ENCODE data around the gene ATOH8. TPM values are rescaled to one million over a fixed set of nuclear protein-coding genes. Genes with fewer than 3 reads are reported as not detected.

ATOH8 gene
- total RNA-seq, 4 donors from 2014 or later: 13.2 to 83.0 (median 45.3) TPM

DNA sequence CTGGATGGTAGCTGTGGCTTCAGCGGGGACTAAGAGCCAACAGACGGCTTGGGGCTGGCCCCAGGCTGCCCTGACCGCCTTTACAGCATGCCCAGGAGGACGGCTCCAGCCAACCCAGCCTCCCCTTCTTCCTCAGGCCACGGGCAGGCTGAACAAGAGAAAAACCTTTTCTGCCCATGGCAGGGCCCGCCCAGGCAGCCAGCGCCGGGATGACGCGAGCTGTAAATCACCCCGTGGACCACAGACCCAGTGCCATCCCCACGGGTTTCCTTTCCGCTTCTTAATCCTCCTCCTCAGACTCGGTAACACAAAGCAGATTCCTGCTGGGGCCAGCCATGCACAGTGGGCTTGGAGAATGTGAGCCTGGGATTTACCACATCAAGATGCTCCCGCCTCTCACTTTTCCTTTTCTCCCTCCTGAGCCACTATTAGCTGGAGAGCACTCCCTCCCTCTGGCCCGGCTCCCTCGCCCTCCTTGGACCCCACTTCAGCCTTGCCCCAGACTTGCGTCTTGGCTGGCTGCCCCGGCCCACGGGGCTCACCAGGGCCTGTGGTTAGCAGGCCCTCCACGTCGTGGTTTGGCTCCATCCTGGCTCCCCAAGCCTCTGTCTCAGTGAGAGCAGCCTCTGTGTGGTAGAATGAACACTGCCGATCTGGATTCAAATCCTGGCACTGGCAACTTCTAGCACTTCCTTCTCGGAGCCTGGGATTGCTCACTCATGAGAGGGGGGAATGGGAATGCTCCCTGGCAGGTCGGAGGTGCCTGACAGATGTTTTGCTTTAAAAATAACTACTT, 31.4 kb downstream of the ATOH8 start:
- Histone ChIP-seq H3K4me1 (peaks cover 0 to 20% of the 10 kb centered on the region in 2 donors), H3K27ac (peak overlapping the region; percentile 70 to 78), H3K36me3 (no peaks in the 10 kb centered on the region), H3K4me3 (no peak overlapping the region), H3K9me3 (no peaks in the 10 kb centered on the region), H3K27me3 (no peaks in the 10 kb centered on the region)
- peak in 1 of 2 donors; percentile 68 for DNase-seq
- intact Hi-C loops (cut with DNase I; ENCODE audit: low total_unique reads): no loop called here
- TF ChIP-seq POLR2A (IDR thresholded peaks at IDR 0.05) (no peak), CTCF (IDR thresholded peaks at IDR 0.05) (no peak)

DNA sequence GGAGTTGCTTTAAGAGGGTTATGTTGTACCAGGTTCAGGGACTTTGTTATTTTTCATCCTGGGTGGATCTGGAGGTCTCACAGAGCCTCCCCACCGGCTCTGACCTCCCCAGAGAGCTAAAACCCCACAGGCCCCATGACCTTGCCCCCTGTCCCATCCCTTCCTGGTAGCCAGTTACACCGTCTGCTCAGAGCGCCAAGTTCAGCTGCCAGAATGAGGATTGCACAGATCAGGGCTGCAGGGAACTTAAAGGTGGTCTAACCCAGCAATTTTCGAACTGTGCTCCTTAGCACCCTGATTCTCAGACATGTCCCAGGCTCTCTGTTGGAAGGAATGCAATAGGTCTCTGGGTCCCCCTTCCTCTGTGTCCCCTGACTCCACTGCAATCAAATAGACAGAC, 32.1 kb downstream of the ATOH8 start:
- TF ChIP-seq POLR2A (IDR thresholded peaks at IDR 0.05) (no peak), CTCF (IDR thresholded peaks at IDR 0.05) (no peak)
- Histone ChIP-seq H3K4me3 (no peak overlapping the region), H3K27ac (peak overlapping the region; percentile 70 to 78), H3K9me3 (no peaks in the 10 kb centered on the region), H3K36me3 (no peaks in the 10 kb centered on the region), H3K27me3 (no peaks in the 10 kb centered on the region), H3K4me1 (peaks cover 0 to 13% of the 10 kb centered on the region in 2 donors)
- intact Hi-C loops (cut with DNase I; ENCODE audit: low total_unique reads): no loop called here
- DNase-seq: no peak

DNA sequence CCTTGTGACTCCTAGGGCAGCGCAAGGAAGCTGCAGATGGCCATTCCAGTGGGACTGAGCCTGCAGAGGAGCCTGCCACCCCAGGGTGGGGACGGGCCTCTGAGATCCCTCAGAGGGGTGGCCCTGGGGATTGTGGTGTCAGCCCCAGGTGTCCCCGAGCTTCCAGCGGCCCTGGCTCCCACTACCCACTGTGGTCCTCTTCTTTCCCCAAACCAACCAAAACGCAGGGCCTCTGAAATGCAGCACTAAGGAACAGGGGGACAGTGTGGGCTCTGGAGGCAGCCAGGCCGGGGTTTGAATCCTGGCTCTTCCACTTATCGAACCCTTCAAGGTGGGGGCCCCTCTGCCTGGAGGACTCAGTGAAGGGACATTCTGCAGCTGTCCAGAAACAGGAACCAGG, 32.7 kb downstream of the ATOH8 start:
- intact Hi-C loops (cut with DNase I; ENCODE audit: low total_unique reads): no loop called here
- DNase-seq: no peak
- H3K27ac ChIP-seq: peak overlapping the region in 1 of 2 donors; percentile 78
- no peaks in the 10 kb centered on the region for H3K9me3 ChIP-seq
- no peak overlapping the region for H3K4me3 ChIP-seq
- H3K27me3 ChIP-seq: no peaks in the 10 kb centered on the region
- H3K36me3 ChIP-seq: no peaks in the 10 kb centered on the region
- H3K4me1 ChIP-seq: peaks cover 0 to 13% of the 10 kb centered on the region in 2 donors
- no peak for TF ChIP-seq POLR2A (IDR thresholded peaks at IDR 0.05)
- TF ChIP-seq CTCF (IDR thresholded peaks at IDR 0.05): no peak

DNA sequence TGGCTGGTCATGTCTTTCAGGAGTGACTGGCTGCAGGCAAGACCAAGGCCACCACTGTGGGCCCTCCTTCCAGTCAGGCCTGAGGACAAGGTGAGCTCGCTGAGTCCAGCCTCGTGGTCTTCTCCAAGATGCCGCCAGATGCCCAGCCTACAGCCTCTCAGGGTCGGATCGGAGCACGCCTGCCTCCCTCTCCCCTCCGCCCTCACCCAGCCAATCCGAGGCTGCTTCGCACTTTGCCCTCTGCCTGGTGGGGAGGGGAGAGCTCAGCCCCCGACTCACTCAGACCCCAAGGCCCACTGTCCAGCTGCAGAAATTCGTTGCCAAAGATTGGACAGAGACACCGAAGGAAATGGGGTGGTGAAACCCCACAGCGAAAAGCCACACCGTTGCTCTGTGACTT, 33.1 kb downstream of the ATOH8 start:
- intact Hi-C loops (cut with DNase I; ENCODE audit: low total_unique reads): no loop called here
- Histone ChIP-seq H3K27me3 (no peaks in the 10 kb centered on the region), H3K4me1 (peaks cover 0 to 15% of the 10 kb centered on the region in 2 donors), H3K9me3 (no peaks in the 10 kb centered on the region), H3K36me3 (no peaks in the 10 kb centered on the region), H3K4me3 (no peak overlapping the region), H3K27ac (no peak overlapping the region)
- no peak for DNase-seq
- TF ChIP-seq POLR2A (IDR thresholded peaks at IDR 0.05): no peak
- no peak for TF ChIP-seq CTCF (IDR thresholded peaks at IDR 0.05)

GRCh38 chr2:85787282-85787980, 33.6 kb downstream of the ATOH8 start:
- Histone ChIP-seq H3K9me3 (no peaks in the 10 kb centered on the region), H3K4me3 (no peak overlapping the region), H3K4me1 (peaks cover 0 to 21% of the 10 kb centered on the region in 2 donors), H3K36me3 (no peaks in the 10 kb centered on the region), H3K27ac (no peak overlapping the region), H3K27me3 (no peaks in the 10 kb centered on the region)
- TF ChIP-seq CTCF (IDR thresholded peaks at IDR 0.05): no peak
- TF ChIP-seq POLR2A (IDR thresholded peaks at IDR 0.05): no peak
- intact Hi-C loops (cut with DNase I; ENCODE audit: low total_unique reads): no loop called here
- DNase-seq: no peak

Measured in uterus (tissue), 4 donors.